HepG2 (cell line): Measurements from ENCODE around the gene MX2. TPM values are rescaled to one million over a fixed set of nuclear protein-coding genes. Genes with fewer than 3 reads are reported as not detected.

Experiments
- IRF9 ChIP-seq: sonication (generic); formaldehyde crosslinking; IDR thresholded peaks from 2 replicates; pipeline ENCODE4 v1.8.0; 2022; ENCODE audit warnings: missing genetic modification reagents, mild to moderate bottlenecking, borderline replicate concordance
- NFKBIZ ChIP-seq: IDR thresholded peaks from 2 replicates; pipeline ENCODE4 v1.6.1; 2018; ENCODE audit warnings: missing genetic modification reagents, missing compliant biosample characterization
- PAXIP1 ChIP-seq: sonication (generic); formaldehyde crosslinking; conservative IDR thresholded peaks from 2 replicates; pipeline ENCODE4 v1.4.0; 2020; ENCODE audit warnings: mild to moderate bottlenecking, missing genetic modification reagents, moderate library complexity
- RAD21 ChIP-seq: fragments of 450-650 bp; formaldehyde crosslinking; IDR thresholded peaks from 2 replicates; pipeline ENCODE4 v1.5.0; 2020; ENCODE audit warnings: mild to moderate bottlenecking
- RARA ChIP-seq: IDR thresholded peaks from 2 replicates; pipeline ENCODE4 v1.6.1; 2016; ENCODE audit warnings: missing genetic modification reagents, missing compliant biosample characterization
- RBFOX2 ChIP-seq: fragments of 200-400 bp; formaldehyde crosslinking; IDR thresholded peaks from 2 replicates; pipeline ENCODE4 v1.6.1; 2017; ENCODE audit warnings: low read depth, mild to moderate bottlenecking, low read length
- RBM22 ChIP-seq: fragments of 200-400 bp; formaldehyde crosslinking; optimal IDR thresholded peaks from 2 replicates; pipeline ENCODE3; 2017; ENCODE audit warnings: mild to moderate bottlenecking, low read length, moderate library complexity
- RELA ChIP-seq: sonication (generic); formaldehyde crosslinking; IDR thresholded peaks from 2 replicates; pipeline ENCODE4 v1.4.0; 2020; ENCODE audit warnings: missing genetic modification reagents
- TBX2 ChIP-seq: sonication (generic); formaldehyde crosslinking; IDR thresholded peaks from 2 replicates; pipeline ENCODE4 v1.5.0; 2020; ENCODE audit warnings: missing genetic modification reagents, mild to moderate bottlenecking, borderline replicate concordance
- WIZ ChIP-seq: sonication (generic); formaldehyde crosslinking; IDR thresholded peaks from 2 replicates; pipeline ENCODE4 v1.5.1; 2020; ENCODE audit warnings: mild to moderate bottlenecking, missing genetic modification reagents
- ZBTB7B ChIP-seq: sonication (generic); formaldehyde crosslinking; IDR thresholded peaks from 2 replicates; pipeline ENCODE4 v1.4.0; 2020; ENCODE audit warnings: missing genetic modification reagents
- ZFP36L1 ChIP-seq: sonication (generic); formaldehyde crosslinking; IDR thresholded peaks from 2 replicates; pipeline ENCODE4 v1.8.0; 2022; ENCODE audit warnings: mild to moderate bottlenecking, missing genetic modification reagents, moderate library complexity
- ZFP82 ChIP-seq: sonication (generic); formaldehyde crosslinking; IDR thresholded peaks from 2 replicates; pipeline ENCODE4 v1.5.1; 2020; ENCODE audit warnings: mild to moderate bottlenecking, missing genetic modification reagents, borderline replicate concordance
- ZMYM4 ChIP-seq: sonication (generic); formaldehyde crosslinking; IDR thresholded peaks from 2 replicates; pipeline ENCODE4 v1.8.1; 2023; ENCODE audit warnings: mild to moderate bottlenecking, missing genetic modification reagents
- ZNF101 ChIP-seq: sonication (generic); formaldehyde crosslinking; IDR thresholded peaks from 2 replicates; pipeline ENCODE4 v1.4.0; 2020; ENCODE audit warnings: mild to moderate bottlenecking, low read depth, missing genetic modification reagents, borderline replicate concordance
- ZNF124 ChIP-seq: sonication (generic); formaldehyde crosslinking; IDR thresholded peaks from 2 replicates; pipeline ENCODE4 v1.4.0; 2020; ENCODE audit warnings: missing genetic modification reagents
- ZNF17 ChIP-seq: sonication (generic); formaldehyde crosslinking; IDR thresholded peaks from 2 replicates; pipeline ENCODE4 v1.5.0; 2020; ENCODE audit warnings: mild to moderate bottlenecking, missing genetic modification reagents
- ZNF276 ChIP-seq: sonication (generic); formaldehyde crosslinking; IDR thresholded peaks from 2 replicates; pipeline ENCODE4 v1.4.0; 2020; ENCODE audit warnings: mild to moderate bottlenecking, low read depth, missing genetic modification reagents
- ZNF549 ChIP-seq: sonication (generic); formaldehyde crosslinking; IDR thresholded peaks from 2 replicates; pipeline ENCODE4 v1.5.0; 2020; ENCODE audit warnings: missing genetic modification reagents
- polyA plus RNA-seq, 8 experiments: library from polyadenylated mRNA; depleted of rRNA in 3 of 8; stranded (reverse) in 7 of 8; unstranded in 1 of 8; fragments of >200 nt; fragmentation: Illumina TruSeq in 4 of 8; extraction: Trizol in 4 of 8; gene quantifications; 2 replicates each; pipeline versions ENCODE4 v1.2.1 to v1.2.3, GENCODE V29; 2011 to 2016; ENCODE audit warnings: low read depth in 4 of 8, missing spikeins in 1 of 8, mixed read lengths in 1 of 8; ENCODE audit not compliant: insufficient read depth in 1 of 8
- total RNA-seq, 5 experiments: library from RNA; depleted of rRNA; stranded (reverse); fragments of >200 nt; fragmentation: Illumina TruSeq; extraction: Trizol; gene quantifications; 2 replicates each; pipeline ENCODE4 v1.2.3, GENCODE V29; 2016; ENCODE audit warnings: low read depth in 1 of 5
- TF ChIP-seq, protein P1 (sequence below): sonication (generic); formaldehyde crosslinking; IDR thresholded peaks from 2 replicates; pipeline ENCODE4 v1.4.0; 2020; ENCODE audit warnings: mild to moderate bottlenecking, missing genetic modification reagents
- TF ChIP-seq, protein P2 (sequence below): sonication (generic); formaldehyde crosslinking; IDR thresholded peaks from 2 replicates; pipeline ENCODE4 v1.4.0; 2020; ENCODE audit warnings: mild to moderate bottlenecking, missing genetic modification reagents

MX2 gene
- total and polyA plus RNA-seq, 2 of the 13 experiments (the other 11 are each of a cell fraction or from before 2014, with no cell fraction given) = 24.0 to 35.7 TPM

DNA sequence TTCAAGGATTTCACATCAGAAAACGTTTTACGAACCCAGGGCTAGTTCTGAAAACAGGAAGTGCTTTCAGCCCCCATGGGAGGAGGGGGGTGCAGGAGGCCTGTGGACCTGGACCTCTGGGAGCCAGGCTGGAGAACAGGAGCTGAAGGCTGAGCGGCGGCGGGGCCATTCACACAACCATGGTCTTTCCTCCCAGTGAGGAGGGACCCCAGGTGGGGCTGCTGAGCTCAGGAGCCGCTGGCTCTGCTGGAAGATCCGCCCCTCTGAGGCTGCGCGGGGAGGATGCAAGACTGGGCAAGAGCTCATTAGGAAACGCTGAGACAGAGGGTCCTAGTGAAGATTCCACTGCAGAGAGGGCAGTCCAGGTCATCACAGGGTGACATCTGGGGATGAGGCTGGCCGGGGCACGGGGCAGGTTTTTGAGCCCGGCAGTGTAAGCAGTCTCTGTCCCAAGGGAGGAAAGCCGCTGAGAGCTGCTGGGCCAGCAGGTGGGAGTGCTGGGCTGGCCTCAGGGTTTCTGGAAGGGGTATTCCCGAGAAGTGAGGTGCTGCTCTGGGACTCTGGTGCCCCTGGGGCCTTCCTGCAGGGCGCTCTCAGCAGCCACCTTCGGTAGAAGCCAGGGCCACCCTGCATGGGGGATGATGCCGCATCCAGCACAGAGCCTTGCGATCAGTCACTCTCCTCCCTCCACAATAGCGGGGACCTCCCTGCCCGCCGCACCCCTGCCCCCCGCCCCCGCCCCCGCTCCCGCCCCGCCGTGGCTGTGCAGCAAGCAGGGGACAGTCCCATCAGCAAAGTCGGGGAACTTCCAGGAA lies 7.5 kb downstream of the MX2 start (continued):
- TF ChIP-seq ZNF124 (CRISPR knock-in tag) (no peak), RBM22 (no peak), ZNF549 (CRISPR knock-in tag) (no peak), ZBTB7B (CRISPR knock-in tag) (peak; percentile 63; the same call in 1 of the 2 replicates), RAD21 (CRISPR knock-in tag) (peak; percentile 30), ZFP36L1 (CRISPR knock-in tag) (no peak), RELA (CRISPR knock-in tag) (no peak), ZNF101 (CRISPR knock-in tag) (no peak), WIZ (no peak), ZFP82 (CRISPR knock-in tag) (no peak), ZMYM4 (CRISPR knock-in tag) (no peak), ZNF17 (CRISPR knock-in tag) (no peak), TBX2 (CRISPR knock-in tag) (peak; percentile 29; the same call in 1 of the 2 replicates), NFKBIZ (CRISPR knock-in tag) (no peak), RBFOX2 (peak; percentile 21), IRF9 (no peak), ZNF276 (CRISPR knock-in tag) (no peak), PAXIP1 (CRISPR knock-in tag) (peak; percentile 30; the same call in 1 of the 2 replicates), RARA (CRISPR knock-in tag) (no peak)
- TF ChIP-seq, protein P1, sequence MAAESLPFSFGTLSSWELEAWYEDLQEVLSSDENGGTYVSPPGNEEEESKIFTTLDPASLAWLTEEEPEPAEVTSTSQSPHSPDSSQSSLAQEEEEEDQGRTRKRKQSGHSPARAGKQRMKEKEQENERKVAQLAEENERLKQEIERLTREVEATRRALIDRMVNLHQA = no peak
- TF ChIP-seq, protein P2, sequence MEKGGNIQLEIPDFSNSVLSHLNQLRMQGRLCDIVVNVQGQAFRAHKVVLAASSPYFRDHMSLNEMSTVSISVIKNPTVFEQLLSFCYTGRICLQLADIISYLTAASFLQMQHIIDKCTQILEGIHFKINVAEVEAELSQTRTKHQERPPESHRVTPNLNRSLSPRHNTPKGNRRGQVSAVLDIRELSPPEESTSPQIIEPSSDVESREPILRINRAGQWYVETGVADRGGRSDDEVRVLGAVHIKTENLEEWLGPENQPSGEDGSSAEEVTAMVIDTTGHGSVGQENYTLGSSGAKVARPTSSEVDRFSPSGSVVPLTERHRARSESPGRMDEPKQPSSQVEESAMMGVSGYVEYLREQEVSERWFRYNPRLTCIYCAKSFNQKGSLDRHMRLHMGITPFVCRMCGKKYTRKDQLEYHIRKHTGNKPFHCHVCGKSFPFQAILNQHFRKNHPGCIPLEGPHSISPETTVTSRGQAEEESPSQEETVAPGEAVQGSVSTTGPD (CRISPR knock-in tag) = no peak
